Renal pelvis (tissue), 4 donors: ENCODE measurements around the gene RELN. TPM values are rescaled to one million over a fixed set of nuclear protein-coding genes. Genes with fewer than 3 reads are reported as not detected.

Source experiments
- DNase-seq: peaks from one replicate; pipeline ENCODE4 v3.0.0-alpha.2; 2013
- polyA plus RNA-seq, 3 donors: library from polyadenylated mRNA; unstranded; fragments of 120-200 nt; gene quantifications; one replicate each; pipeline ENCODE4 v1.2.1, GENCODE V29; 2013; ENCODE audit not compliant: insufficient read length in 3 of 3

The RELN gene
- polyA plus RNA-seq, 3 donors, result 7.1 to 14.8 (median 13.8) TPM

GRCh38 chr7:103990991-103991390 lies 1.5 kb upstream of the RELN start:
- no peak for DNase-seq

DNA sequence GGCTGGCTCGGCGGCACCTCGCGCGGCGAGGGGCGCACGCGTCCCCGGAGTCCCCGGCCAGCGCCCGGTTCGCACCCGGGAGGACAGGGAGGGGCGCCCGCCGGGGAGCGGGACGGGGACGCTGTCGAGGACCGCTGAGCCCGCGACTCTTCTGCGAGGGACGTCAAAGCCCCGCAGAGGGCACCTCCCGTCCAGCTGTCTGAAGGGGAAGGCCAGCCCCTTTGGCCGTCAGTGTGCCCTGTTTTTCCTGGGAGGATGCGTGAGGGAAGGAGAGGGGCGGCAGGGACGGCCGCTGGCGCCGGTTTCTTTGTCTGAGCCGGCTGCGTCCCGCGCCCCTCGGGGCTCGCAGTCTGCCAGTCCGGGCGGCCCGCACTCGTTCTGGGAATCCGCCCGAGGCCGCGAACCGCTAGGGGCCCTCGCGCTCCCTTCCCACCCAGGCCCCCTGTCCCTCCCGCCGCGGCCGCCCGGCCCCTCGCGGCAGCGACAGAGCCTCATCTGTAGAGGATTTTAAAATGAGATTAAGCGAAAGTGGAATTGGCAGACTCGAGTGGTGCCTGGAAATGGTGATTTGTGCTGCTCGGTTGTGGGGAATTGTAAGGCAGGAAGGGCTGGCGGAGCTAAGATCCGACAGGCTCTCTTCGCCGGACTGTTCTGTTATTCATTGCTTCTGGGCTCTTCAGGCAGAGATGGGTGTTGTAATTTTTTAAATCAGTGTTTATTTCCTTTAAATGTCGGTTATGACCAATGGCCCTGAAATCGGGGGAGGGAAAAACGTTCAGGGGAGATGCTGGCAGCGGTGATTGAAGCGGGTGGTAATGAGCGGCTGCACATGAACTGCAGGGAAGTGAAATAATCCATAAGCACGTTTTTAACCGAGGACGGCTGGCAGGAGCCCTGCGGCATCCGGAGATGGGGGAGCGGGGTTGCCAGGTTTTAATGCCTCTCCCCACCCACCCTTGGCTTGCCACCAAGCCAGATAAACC lies 618 bp upstream of the RELN start:
- DNase-seq, result peak; percentile 17

GRCh38 chr7:103988468-103989199 lies 824 bp downstream of the RELN start:
- no peak for DNase-seq

DNA sequence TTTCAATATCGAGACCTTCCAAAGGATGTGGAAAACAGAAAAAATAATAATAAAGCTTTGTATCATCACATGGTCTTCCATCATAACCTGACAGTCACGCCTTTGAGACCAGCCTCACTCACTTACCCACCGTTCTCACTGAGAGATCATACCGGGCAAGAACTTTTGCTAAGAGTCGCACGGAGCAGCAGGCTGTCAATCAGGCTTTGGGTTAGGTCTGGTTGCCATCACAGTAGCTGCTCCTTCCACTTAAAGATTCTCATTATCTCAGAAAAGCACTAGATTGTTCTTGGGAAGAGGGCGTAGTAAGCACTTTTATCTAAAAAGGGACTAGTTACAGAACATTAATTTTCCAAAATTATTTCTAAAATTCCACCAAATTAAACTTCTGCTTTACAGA lies 2.0 kb downstream of the RELN start:
- no peak for DNase-seq

DNA sequence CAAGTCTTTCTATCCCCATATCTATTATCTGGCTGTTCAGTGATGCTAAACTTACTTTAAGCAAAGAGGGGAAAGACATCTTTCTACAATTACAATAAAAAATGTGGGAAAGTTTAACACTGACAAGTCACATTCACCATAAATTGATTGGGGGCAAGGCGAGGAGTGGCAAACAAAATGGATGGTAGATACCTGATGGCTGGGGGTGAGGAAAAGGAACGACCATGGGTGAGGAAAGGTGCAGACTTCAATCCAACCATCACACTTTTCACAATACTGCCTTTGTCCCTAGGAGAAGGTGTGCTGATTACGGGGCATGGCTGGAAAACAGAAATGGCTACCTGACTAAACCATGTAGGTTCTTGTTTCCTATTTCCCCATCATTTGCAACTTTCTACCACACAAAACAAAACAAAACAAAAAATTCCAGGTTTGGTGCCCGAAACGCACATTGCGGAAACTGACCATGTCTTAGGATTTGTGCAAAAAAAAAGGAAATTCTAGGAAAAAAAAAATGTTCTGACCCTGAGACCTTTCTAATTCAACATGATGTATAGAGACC lies 3.8 kb downstream of the RELN start:
- DNase-seq, result no peak

DNA sequence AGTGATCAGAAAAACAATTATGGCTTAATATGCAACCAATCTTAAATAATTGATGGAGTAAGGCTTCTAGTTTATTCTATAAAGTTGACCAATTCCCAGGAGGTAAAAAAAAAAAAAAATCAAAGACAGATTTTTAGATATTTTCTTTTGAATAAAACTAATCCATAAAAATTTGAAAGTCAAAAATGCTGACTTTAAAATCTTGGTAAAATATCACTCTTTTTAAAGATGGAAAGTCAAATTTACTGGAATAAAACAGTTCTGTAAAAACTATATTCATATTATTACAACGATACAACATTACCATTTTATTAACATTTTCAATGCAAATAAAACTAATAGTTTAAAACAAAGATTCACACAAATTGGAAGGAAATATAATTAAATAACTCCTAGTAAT lies 5.4 kb downstream of the RELN start:
- no peak for DNase-seq

DNA sequence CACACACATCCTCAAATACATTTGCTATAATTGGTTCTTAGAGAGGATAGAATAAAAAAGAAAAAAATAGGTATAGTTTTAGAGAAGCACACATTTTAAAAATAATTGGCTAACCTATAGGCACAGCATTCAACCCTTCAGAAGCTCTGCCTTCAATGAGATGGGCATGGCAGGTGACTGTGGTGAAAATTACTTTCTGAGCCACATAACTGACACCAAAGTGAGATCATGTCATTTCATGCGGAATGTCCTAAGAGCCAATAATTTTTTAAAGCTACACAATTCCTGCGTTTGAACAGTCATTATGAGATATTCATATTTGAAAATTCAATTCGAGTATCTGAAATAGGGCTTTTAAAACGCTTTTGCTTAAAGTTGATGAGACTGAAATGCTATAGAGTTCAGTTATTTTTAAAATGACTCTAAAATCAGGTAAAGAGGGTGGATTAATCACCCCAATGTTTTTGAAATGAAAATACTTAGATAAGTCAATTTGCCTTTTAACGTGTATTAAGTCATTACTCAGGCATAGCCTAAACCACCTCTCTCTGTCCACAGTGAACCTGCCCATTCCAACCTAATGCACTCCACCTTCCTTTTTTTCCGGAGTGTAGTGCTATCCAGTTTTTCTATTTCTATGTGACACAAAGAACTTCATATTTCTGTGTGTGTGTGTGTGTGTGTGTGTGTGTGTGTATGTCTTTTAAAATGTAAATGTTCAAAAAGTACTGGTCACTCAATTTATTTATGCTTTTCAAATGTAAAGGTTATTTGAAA lies 6.1 kb downstream of the RELN start:
- no peak for DNase-seq

DNA sequence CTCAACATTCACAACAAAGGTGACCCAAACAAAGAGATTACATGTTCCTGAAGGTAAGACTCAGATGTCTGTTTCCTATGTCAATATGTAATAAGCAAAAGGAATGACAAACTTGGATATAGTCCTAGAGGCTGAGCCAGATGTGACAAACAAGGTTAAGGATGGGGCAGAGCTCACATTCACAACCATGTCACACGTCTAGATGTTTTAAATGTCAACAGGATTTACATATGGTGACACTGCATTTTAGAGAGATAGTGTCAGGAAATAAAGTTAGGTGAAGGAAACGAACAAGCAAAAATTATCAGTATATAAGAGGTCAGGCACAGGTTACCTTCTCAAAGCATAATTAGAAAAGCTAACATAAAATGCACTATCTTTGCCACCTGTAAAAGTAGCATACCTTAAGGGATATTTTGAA lies 8.4 kb downstream of the RELN start:
- no peak for DNase-seq

- no peak for DNase-seq
Measured at GRCh38 chr7:103972779-103973434, 16.6 kb downstream of the RELN start.

DNA sequence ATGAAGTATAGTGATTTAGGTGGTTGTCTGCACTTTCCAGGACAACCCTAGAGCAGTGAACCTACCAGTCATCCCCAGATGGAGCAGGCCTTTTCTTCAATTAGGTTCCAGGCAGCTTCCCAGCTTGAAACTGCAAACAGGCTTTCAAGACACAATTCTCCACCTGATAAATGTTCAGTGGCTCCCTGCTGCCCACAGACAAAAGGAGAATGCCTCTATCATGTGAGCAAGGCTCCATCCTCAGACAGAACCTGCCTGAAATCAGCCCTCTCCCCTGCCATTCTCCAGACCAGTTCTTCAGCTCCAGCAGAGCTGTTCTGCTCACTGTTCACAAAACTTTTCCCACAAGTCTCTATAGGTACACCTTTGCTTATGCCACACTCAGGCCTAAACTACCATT lies 22.1 kb downstream of the RELN start:
- no peak for DNase-seq

GRCh38 chr7:103966593-103967277 lies 22.7 kb downstream of the RELN start:
- DNase-seq, result no peak

DNA sequence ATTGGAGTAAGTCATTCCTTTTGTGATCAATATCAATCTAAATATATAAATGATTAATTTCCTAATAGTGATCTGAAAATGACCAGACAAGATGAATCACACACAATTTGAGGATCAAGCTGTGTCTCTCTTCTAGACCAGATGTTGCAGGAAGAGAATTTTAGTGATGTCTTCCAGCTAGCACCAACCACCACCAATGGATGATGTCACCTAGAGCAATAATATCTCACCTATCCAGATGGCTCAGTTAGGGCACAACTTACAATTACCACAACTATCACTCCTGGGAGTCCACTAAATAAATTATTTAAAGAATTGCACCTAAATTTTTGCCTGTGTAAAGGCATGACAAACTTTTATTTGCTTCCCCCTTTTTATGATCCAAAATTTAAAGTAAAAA lies 25.2 kb downstream of the RELN start:
- no peak for DNase-seq

DNA sequence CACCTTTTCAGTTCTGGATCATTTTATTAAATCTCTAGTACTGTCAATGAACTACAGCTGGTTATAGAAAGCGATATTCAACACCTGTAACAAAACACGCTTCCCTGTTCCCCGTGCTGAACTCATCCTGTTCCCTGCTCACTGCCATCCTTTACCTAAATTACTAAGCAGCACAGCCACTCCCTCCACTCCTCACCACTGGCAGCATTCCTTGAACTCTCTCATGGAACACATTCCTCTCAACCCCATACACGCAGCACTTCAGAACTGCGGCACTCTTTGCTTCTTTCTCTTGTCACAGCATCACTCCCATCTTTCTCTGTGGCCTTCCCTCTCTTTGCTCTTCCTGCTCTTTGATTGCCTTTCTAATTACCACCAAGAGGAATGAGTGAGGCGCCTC lies 27.4 kb downstream of the RELN start:
- peak; percentile 7 for DNase-seq

DNA sequence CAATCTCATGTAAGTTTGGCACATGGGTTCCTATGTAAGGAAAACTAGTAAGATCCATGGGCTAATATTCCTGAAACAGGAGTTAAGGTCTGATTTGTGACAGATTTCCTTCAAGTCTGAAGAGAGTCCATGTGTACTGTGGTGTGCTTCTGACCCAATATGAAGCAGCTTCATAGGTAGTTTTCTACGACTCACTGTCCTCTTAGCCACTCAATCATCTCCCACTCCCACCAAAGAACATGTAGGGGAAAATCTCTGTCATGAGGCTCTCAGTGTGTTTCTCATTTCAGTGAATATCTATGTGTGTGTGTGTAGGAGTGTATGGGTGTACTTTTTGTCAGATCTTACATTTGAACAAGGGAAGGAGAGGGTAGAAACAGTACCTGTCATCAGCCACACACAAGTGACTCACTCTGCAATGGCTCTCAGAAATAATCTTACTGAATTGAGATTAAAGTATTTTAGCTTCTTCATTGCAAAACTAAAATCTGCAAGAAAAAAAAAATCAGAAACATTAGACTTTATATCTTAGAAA lies 31.1 kb downstream of the RELN start:
- no peak for DNase-seq

GRCh38 chr7:103955985-103956384 lies 33.5 kb downstream of the RELN start:
- DNase-seq, result no peak

- DNase-seq, result no peak
Measured at GRCh38 chr7:103952408-103952807, 37.0 kb downstream of the RELN start.

GRCh38 chr7:103951311-103951710 lies 38.1 kb downstream of the RELN start:
- peak; percentile 11 for DNase-seq

- no peak for DNase-seq
Measured at GRCh38 chr7:103949374-103949773, 40.1 kb downstream of the RELN start.

DNA sequence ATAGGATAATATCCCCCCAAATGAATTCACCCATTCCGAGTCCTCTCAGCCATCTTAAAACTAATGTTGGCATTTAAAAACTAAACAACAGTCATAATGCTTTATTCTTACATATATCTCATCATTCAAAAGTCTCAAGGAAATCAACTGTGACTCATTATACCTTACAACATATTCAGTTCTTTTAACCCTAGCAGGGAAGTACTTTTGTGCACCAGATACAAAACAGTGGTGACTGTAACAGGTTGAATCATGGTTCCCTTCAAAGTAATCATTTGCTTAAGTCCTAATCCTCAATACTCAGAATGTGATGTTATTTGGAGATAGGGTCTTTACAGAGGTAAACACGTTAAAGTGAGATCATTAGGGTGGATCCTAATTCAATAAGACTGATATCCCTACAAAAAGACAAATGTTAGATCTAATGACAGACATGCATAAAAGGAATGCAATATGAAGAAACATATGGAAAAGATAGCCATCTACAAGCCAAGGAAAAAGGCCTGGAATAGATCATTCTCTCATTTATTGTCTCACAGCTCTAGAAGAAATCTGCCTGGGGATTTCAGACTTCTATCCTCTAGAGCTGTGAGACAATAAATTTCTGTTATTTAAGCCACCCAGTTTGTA lies 42.3 kb downstream of the RELN start:
- DNase-seq, result no peak
